ENCODE measurements around the gene IFNA16.
"Not testable (repeated sequence)": the region's sequence is repeated elsewhere in the genome, so short reads cannot be mapped to it uniquely, and the experiment has no call there.

The IFNA16 gene

DNA sequence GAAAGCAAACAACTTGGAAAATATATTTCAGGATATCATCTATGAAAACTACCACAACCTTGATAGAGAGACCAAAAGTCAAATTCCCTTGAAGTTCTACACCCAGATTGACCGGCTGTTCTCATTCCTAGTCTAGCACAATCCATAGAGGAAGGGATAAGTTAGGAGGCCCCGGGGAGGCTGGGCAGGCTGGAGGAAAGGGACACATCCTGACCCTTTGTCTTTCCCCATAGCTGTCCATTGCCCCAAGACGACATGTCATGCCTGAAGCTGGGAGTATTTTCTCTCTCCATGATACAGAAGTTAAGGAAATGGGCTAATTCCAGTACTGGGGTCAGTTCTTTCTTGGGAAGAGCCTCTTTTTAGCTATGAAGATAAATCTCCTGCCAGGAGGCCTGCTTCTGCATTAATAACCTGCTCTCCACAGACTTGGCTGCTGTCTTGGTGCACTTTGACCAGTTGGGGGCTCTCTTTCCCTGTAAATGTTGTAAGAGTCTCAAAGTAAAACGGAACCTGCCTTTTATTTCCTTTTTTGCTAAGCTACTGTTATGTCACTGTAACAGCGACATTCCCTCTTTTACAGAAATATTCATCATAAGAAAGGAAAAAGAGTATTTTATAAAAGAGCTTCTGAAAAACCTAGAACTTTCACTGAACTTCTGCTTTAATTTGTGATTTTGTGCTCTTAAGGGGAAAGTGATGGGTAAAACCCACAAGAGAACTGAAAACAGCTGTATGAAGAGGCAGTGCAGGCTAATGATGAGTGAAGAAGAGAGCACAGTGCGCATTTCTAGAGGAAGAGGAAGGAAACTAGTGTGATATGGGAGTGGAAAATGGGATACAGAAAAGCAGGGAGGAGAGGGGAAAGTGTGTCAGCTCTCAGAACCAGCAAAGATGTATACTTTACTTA lies 22.0 kb downstream of the IFNA16 start:
- not testable (repeated sequence) for DNase-seq

GRCh38 chr9:21187487-21187886 lies 29.6 kb downstream of the IFNA16 start, which contains the start of gene IFNA4:
Gene IFNA4, minus strand, starts transcription at chr9:21187587. Its CDS starts 56 bp downstream, at chr9:21187531.
- not testable (repeated sequence) for DNase-seq

GRCh38 chr9:21182810-21183736 lies 34.0 kb downstream of the IFNA16 start:
- not testable (repeated sequence) for DNase-seq

GRCh38 chr9:21174671-21175070 lies 42.4 kb downstream of the IFNA16 start:
- no peak for DNase-seq

- DNase-seq, result no peak
These were observed 45.0 kb downstream of the IFNA16 start for GRCh38 chr9:21172156-21172555.

DNA sequence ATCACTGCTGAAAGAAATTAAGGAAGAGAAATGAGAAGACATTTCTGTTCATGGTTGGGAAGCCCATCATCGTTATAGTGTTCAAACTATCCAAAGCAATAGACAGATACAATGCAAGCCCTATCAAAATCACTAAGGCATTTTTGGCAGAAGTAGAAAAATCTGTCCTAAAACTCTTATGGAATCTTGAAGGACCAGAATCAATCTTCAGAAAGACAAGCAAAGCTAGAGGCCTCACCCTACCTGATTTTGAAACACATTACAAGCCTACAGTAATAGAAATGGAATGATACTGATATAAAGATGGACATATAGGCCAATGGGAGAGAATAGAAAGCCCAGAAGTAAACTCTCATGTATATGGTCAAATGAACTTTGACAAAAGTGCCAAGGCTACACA lies 45.8 kb downstream of the IFNA16 start:
- no peak for DNase-seq

DNA sequence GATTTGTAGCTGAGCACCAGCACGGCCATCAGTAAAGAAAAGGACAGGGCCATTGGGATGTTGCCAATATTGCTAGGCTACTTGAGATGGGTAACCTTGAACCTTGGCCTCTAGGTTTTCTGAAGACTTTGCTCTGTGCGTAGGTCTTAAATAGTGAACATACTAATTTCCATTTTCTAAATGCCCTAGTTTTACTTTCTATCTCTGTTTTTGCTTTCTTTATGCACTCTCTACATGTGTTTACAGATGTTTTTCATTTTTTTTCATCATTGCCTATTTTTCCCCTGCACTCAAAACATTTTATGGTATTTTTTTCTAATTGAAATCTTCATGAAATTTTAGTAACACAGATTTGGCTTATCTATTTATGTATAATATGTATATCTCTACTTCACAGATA lies 50.6 kb downstream of the IFNA16 start, which contains the start of gene IFNA21:
IFNA21 (minus strand) TSS at position 101 of the 400 bp plus-strand sequence; CDS start at position 53, 48 bp downstream.
- DNase-seq, result not testable (repeated sequence)

Data from NK-92 treated with Interleukin-12 subunit alpha and Interleukin-12 subunit beta, amount 100 ng/mL, for 24 hours (cell line).